ENCODE results near the gene EML3.

Gene EML3

DNA sequence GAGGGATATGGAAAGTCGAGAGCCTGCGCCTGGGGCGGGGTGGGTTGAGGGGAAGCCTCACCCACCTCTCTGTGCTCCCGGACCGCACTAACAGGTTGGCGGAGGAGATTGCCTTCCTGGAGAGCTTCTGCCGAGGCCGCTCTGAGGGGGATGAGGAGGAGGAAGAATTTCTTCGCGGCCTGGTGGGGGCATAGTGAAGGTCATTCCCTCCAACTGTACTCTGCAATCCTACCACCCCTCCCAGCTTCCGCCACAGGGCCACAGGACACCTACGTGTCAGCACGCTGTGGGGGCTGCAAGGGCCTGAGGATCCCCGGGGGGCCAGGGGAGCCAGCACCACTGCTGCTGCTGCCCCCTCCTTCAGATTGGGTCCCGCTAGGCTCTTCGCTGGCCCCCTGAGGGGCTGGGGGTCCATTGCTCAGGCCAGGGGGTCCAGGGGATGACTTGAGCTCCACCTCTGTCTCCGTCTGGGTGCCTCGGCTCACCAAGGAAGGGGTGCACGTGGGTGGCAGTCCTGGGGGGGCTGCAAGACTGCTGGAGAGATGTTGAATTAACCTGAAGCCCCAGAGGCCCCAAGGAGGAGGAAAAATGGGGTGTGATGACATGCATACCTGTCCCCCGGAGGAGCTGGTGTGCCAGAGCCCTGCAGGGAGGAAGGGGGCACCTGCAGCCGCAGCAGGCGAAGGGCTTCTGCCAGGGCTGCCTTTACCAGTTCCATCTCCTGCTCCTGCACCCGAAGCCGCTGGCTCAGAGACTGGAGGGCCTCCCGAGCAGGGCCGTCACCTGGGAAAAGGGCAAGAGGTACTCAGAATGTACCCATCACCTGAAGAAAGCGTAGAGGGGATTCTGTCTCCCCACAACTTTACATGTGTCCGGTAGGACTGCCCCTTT lies 1.5 kb downstream of the EML3 start:
- no peaks in the 10 kb centered on the region for H3K79me2 ChIP-seq (ENCODE audit: insufficient read depth, low read depth)
- H3K9ac ChIP-seq: peak overlapping the region; percentile 86
- no peaks in the 10 kb centered on the region for H3K27me3 ChIP-seq (ENCODE audit: insufficient read depth, low read depth)
- peak overlapping the region; percentile 91 for H3K4me2 ChIP-seq
- H3K27ac ChIP-seq: peak overlapping the region; percentile 65
- no peak overlapping the region for H3K4me3 ChIP-seq (IDR thresholded peaks at IDR 0.05; ENCODE audit: insufficient read depth, low read depth, low read length)
- TF ChIP-seq, protein P1, sequence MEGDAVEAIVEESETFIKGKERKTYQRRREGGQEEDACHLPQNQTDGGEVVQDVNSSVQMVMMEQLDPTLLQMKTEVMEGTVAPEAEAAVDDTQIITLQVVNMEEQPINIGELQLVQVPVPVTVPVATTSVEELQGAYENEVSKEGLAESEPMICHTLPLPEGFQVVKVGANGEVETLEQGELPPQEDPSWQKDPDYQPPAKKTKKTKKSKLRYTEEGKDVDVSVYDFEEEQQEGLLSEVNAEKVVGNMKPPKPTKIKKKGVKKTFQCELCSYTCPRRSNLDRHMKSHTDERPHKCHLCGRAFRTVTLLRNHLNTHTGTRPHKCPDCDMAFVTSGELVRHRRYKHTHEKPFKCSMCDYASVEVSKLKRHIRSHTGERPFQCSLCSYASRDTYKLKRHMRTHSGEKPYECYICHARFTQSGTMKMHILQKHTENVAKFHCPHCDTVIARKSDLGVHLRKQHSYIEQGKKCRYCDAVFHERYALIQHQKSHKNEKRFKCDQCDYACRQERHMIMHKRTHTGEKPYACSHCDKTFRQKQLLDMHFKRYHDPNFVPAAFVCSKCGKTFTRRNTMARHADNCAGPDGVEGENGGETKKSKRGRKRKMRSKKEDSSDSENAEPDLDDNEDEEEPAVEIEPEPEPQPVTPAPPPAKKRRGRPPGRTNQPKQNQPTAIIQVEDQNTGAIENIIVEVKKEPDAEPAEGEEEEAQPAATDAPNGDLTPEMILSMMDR (conservative IDR thresholded peaks at IDR 0.05; ENCODE audit: low read depth, low read length): no peak
- H2AFZ ChIP-seq (ENCODE audit: low read depth): peak overlapping the region; percentile 66
- peaks cover 34% of the 10 kb centered on the region for H3K4me1 ChIP-seq (ENCODE audit: low read depth, poor library complexity, severe bottlenecking)
- no peaks in the 10 kb centered on the region for H4K20me1 ChIP-seq (ENCODE audit: insufficient read depth)
- H3K36me3 ChIP-seq (ENCODE audit: insufficient read depth): no peaks in the 10 kb centered on the region

DNA sequence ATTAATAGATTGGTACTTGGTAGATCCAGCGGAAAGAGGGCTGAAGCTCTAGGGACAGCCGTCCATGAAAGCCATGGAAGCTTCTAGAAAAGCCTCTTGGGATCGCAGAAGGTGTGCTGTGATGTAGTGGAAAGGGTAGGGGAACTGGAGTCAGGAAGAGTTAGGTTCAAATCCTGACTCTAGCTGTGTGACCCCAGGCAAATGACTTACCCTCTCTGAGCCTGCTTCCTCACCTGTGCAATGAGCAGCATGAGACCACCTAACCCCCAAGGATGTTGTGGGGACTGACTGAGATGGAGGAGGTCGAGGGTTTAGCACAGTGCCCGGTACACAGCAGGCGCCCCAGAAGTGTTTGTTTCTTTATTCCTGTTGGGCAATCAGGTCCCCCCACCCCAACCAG lies 2.2 kb downstream of the EML3 start:
- Histone ChIP-seq H3K27me3 (ENCODE audit: insufficient read depth, low read depth) (no peaks in the 10 kb centered on the region), H3K4me2 (peak overlapping the region; percentile 91; the same call in 1 of the 2 replicates), H2AFZ (ENCODE audit: low read depth) (no peak overlapping the region), H4K20me1 (ENCODE audit: insufficient read depth) (no peaks in the 10 kb centered on the region), H3K36me3 (ENCODE audit: insufficient read depth) (no peaks in the 10 kb centered on the region), H3K4me3 (IDR thresholded peaks at IDR 0.05; ENCODE audit: insufficient read depth, low read depth, low read length) (no peak overlapping the region), H3K79me2 (ENCODE audit: insufficient read depth, low read depth) (no peaks in the 10 kb centered on the region), H3K9ac (no peak overlapping the region), H3K27ac (no peak overlapping the region), H3K4me1 (ENCODE audit: low read depth, poor library complexity, severe bottlenecking) (peaks cover 34% of the 10 kb centered on the region)
- TF ChIP-seq, protein P1 (conservative IDR thresholded peaks at IDR 0.05; ENCODE audit: low read depth, low read length): no peak

DNA sequence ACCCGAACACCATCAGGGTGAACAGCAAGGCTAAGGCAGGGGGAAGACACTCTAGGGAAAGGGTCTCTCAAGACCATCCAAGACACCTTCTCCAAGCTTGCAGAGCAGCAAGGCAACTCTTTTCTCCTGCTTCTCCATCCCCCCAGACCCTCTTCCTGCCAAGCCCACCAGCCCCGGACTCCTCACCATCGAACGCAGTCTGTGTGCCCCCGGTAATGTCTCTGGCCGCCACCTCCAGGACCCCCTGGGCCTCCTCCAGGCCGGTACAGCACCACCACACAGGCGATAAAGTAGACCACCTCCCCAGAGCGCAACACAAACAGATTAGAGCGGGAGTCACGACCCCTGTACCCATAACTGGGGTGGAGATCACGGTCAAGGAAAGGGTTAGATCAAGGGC lies 3.8 kb downstream of the EML3 start:
- Histone ChIP-seq H3K27ac (no peak overlapping the region), H2AFZ (ENCODE audit: low read depth) (no peak overlapping the region), H3K4me1 (ENCODE audit: low read depth, poor library complexity, severe bottlenecking) (peaks cover 24% of the 10 kb centered on the region), H3K4me2 (no peak overlapping the region), H3K79me2 (ENCODE audit: insufficient read depth, low read depth) (no peaks in the 10 kb centered on the region), H4K20me1 (ENCODE audit: insufficient read depth) (no peaks in the 10 kb centered on the region), H3K27me3 (ENCODE audit: insufficient read depth, low read depth) (no peaks in the 10 kb centered on the region), H3K4me3 (IDR thresholded peaks at IDR 0.05; ENCODE audit: insufficient read depth, low read depth, low read length) (no peak overlapping the region), H3K36me3 (ENCODE audit: insufficient read depth) (no peaks in the 10 kb centered on the region), H3K9ac (no peak overlapping the region)
- TF ChIP-seq, protein P1 (conservative IDR thresholded peaks at IDR 0.05; ENCODE audit: low read depth, low read length): no peak

DNA sequence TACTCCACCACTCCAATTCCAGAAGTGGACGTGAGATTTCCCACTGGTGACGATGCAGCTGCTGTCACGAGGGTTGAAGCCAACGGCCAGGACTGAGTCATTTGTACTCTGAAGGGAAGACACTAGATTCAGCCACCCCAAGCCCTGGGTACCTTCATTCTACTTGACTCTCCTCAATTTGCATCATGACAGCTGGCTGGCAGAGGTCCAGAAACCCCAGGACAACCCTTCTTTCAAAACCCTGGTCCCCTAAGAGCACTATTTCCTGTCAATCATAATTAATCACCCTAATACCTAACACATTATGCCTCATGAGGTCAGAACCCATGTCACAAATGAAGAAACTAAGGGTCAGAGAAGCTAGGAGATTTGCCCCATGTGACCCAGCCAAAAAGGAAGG lies 4.9 kb downstream of the EML3 start:
- peaks cover 15% of the 10 kb centered on the region for H3K4me1 ChIP-seq (ENCODE audit: low read depth, poor library complexity, severe bottlenecking)
- no peaks in the 10 kb centered on the region for H3K36me3 ChIP-seq (ENCODE audit: insufficient read depth)
- H3K4me3 ChIP-seq (IDR thresholded peaks at IDR 0.05; ENCODE audit: insufficient read depth, low read depth, low read length): no peak overlapping the region
- no peak overlapping the region for H2AFZ ChIP-seq (ENCODE audit: low read depth)
- no peaks in the 10 kb centered on the region for H3K79me2 ChIP-seq (ENCODE audit: insufficient read depth, low read depth)
- H4K20me1 ChIP-seq (ENCODE audit: insufficient read depth): no peaks in the 10 kb centered on the region
- TF ChIP-seq, protein P1 (conservative IDR thresholded peaks at IDR 0.05; ENCODE audit: low read depth, low read length): no peak
- H3K9ac ChIP-seq: no peak overlapping the region
- H3K27ac ChIP-seq: no peak overlapping the region
- no peak overlapping the region for H3K4me2 ChIP-seq
- no peaks in the 10 kb centered on the region for H3K27me3 ChIP-seq (ENCODE audit: insufficient read depth, low read depth)

Measured in KMS-11 (cell line).